GM19467 (cell line): ENCODE data around the gene GJA3.

Experiments
- ATAC-seq: cut with Tn5 transposase; IDR thresholded peaks from one replicate; pipeline ENCODE4 v1.9.1; 2021; ENCODE audit warnings: mild to moderate bottlenecking, moderate library complexity; ENCODE audit not compliant: unreplicated experiment

The GJA3 gene

GRCh38 chr13:20185366-20186056 is 24.7 kb upstream of the GJA3 start:
- ATAC-seq, result no peak

DNA sequence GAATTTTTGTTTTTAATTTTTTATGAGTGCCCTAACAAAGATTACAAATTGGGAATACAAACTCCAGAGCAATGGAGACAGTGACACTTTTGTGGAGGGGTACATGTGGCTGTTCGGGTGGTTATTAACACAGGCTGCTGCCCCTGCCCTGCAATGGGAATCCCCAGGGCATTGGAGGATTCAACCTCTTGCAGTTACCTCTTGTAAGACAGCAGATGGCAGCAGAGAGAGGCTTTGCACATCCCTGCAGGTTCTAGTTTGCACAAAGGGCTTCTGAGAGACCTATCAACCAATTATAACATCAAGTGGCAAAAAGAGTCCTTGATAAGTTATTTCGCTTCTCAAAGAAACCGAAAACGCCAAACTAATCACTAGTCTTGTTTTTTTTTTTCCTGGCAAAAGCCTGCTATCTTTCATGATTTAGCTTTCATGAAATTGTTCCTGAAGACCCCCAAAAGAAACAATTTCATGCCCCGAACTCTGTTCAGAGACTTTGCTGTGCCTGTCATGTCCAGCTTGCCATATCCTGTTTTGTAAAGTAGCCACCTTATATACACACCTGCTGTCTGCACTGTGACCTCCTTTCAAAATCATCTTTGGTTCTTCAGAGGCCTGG is 21.5 kb upstream of the GJA3 start:
- ATAC-seq, result peak; percentile 53

GRCh38 chr13:20181188-20181587 is 20.3 kb upstream of the GJA3 start:
- ATAC-seq, result no peak

- ATAC-seq, result no peak
These were observed 17.3 kb upstream of the GJA3 start for GRCh38 chr13:20178156-20178555.

DNA sequence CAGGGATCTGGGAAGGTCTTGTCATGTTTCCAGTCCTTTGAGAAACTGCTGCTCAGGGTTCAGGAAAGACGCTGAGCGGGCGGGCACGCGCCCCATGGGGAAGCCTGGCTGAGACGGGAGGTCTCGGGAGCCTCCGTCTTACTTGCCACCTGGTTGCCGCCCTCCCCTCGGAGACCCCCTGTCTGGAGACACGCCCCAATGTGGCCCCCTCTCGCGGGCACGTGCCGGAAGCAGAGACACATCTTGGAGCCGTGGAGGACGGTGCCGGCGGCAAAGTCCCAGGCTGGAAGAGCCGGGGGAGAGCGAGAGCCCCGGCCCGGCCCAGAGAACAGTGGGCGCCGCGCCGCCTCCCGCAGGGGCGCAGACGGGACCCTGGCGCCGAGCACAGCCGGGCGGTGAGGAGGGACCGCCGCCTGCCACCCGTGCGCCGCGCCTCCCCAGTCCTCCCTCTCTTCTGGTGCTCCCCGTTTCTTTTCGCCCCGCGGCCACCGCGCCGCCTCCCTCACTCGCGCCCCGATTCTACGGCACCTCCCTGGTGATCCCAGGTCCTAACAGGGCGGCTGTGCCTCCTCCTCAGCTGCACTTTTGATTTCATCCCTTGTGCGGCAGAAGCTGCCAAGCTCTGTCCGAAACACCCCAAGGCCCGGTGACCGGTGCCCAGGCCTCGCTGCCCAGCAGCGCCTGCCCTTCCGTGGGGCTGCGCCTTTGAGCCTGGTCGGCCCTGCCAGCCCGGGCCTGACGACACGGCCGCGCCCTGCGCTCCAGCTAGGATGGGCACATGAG is 16.4 kb upstream of the GJA3 start:
- no peak for ATAC-seq

DNA sequence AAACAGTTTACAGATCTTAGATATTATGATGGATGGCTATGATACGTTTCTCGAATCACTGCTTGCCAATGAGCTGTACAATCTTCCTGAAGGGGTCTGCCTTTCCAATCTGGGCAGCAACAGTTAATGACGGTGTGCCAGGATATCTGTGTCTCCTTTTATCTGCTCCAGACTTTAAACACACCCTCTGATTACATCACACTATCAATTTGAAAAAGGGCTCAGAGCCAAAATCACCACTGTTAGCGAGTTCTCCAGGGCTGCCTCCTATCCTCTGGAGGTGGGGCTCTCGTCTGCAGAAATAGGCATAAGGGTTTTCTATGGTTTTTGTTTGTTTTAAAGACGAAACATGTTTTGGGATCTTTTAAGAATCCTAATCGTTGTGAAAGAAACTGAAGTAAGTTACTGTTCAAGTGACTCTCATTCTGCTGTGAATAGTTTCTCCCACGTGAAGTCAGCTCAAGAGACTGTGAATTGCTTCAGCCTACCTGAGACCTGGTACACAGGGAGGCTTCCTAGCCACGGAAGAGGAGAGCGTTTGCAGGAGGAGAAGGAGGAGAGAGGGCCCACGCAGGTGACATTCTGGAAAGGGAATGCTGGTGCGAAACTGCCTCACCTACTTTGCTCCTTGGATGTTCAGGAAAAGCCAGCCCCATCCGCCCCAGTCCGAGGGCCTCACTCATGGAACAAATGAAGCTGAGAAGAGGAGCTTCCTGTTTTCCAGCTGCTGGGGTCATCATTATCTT is 15.2 kb upstream of the GJA3 start:
- ATAC-seq, result no peak

- no peak for ATAC-seq
These were observed 14.5 kb upstream of the GJA3 start for GRCh38 chr13:20175406-20175794.

GRCh38 chr13:20174656-20175405 is 14.0 kb upstream of the GJA3 start:
- peak; percentile 74 for ATAC-seq

GRCh38 chr13:20173116-20173746 is 12.4 kb upstream of the GJA3 start:
- ATAC-seq, result no peak

- no peak for ATAC-seq
These were observed 10.5 kb upstream of the GJA3 start for GRCh38 chr13:20171364-20171763.

GRCh38 chr13:20170921-20171320 is 10.1 kb upstream of the GJA3 start:
- no peak for ATAC-seq

DNA sequence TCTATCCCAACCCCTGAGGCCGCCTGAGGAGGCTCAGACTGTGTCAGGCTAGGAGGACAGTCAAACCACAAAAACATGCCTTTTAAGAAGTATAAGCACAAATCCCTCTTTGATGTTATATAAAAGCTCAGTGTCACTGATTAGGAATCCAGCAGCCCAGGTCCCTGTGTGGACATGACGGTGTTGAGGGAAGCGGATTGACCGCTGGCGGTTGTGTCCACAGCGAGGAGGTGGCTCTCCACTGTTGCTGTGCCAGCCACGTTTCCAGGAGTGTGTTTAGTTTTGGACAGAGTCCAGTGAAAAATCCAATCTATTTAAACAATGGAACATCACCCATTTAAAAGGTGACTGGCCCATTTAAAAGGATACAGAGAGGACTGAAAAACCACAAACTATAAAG is 7.5 kb upstream of the GJA3 start:
- no peak for ATAC-seq

DNA sequence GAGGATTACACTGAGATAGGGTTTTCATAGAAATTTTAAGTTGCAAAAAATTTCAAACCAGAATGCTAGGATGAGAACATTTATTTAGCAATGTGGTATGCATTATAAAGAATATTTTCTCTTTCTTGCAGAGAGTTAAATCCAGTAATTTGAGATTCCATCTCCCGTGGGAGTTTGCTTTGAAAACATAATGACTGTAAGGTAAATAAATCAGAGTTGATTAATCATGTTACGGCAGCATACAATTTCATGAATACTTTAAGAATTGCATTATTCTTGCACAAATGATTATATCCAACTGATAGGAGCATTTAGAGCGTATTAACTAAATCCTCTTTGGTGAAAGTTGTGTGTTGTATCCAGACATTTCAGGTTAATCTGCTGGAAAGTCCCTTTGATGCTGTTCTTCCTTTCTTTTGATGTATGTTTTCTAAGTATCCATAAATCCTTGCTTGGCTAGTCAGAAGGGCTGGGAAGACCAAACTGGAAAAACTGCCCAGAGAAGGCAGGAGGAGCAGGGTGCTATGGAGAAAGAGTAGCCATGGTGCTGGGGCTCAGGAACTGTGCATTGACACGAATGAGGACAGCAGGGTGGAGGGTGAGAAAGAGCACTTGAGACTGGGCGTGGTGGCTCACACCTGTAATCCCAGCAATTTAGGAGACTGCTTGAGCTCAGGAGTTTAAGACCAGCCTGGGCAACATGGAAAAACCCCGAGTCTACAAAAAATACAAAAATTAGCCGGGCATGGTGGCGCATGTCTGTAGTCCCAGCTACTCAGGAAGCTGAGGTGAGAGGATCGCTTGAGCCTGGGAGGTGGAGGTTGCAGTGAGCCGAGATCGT is 4.8 kb upstream of the GJA3 start:
- ATAC-seq, result no peak

DNA sequence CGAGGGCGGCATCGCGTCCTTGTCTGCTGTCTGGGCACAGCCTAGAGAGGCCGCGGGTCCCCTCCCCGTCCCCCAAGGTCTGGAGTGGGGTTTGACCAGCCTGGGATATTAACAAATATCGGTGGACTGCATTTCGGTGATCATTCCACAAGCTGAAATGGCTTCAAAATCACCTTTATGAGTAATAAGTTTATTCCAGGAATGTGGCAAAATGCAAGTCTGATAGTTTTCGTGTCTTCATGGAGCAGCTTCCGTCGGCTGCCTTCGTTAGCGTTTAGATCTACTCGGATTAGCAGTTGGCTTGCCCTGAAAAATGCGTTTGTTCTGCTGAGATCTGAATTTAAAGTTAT is 1.1 kb upstream of the GJA3 start:
- ATAC-seq, result peak; percentile 8

DNA sequence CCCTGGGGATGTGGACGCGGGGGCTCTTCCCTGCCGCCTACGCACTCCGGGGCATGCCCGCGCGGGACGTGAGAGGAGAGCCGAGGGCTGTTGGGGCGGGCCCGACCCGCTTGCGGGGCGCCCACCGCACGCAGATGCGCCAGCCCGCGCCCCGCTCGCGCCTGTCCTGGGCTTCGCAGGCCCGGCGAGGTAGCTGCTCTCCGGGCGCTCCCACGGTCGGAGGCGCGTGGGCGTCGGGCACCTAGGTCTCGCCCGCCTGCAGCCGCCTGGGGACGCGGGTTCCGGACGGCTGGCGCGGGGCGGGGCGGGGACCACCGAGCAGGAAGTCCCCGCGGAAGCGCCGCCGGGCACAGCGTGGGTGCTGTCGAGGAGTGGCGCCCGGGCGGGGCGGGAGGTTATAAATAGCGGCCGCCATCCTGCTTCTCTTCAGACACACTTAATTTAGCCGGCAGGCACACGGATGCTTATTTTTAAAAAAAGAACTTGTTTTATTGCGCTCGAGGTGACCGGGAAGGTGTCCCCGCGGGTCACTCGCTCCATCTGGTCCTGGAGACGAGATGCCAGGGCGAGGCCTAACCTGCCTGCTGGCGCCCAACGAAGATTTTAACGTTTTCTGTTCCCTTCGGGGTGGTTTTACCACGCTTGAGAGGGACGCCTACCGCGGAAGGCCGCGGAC is 561 bp upstream of the GJA3 start:
- ATAC-seq, result peak; percentile 51

DNA sequence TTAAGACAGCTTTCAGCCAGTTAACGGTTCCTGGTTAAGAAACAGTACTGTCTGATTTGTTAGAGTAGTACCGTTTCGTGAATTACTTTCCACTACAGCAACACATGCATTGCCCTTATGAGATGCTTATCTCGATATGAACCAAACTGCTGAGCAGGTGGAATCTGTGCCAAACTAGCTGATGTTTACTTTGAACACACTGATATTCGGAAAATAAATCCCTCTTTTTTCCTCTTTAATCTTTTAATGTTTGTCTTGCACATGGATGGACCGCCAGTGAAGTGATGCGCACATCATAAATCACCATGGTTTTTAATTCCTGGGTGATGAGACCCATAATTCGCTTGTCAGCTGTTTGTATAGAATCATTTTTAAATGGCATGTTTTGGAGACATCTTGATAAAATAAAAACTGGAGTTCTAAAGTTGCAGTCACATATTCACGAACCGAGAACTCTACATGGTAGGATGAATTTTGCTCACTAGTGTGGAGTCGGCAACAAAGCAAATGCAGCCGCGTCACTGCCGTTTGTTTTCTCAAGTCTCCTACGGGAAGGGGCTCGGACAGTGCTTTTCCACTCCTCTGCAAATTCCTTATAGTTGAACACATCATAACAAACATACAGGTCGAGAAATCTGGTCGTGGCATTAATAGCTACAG is 1.1 kb downstream of the GJA3 start:
- ATAC-seq, result no peak

- no peak for ATAC-seq
These were observed 3.6 kb downstream of the GJA3 start for GRCh38 chr13:20157151-20157796.

- no peak for ATAC-seq
These were observed 4.2 kb downstream of the GJA3 start for GRCh38 chr13:20156702-20157101.
